ENCODE results near the gene KATNAL1.

KATNAL1 gene

GRCh38 chr13:30337061-30337610, 29.8 kb upstream of the KATNAL1 start:
- 91% methylated on average over 5 of the region's 6 CpGs for WGBS
- Histone ChIP-seq H3K23ac (ENCODE audit: low read length in 2 of 2) (no peak overlapping the region), H2BK15ac (ENCODE audit: low read depth, poor library complexity, severe bottlenecking) (no peak overlapping the region), H3K27ac (ENCODE audit: low read length, poor library complexity, severe bottlenecking) (no peak overlapping the region), H2AFZ (ENCODE audit: low read depth, low read length) (no peak overlapping the region), H2BK12ac (ENCODE audit: low read length in 2 of 2) (peak overlapping the region in 1 of 2 experiments; percentile 30), H3K79me1 (replicated peaks; ENCODE audit: low read length, poor library complexity, severe bottlenecking) (no peaks in the 10 kb centered on the region), H3K14ac (ENCODE audit: low read length in 2 of 2) (no peak overlapping the region), H4K8ac (ENCODE audit: low read length) (no peak overlapping the region), H2BK120ac (ENCODE audit: low read depth, low read length) (no peak overlapping the region), H2BK5ac (ENCODE audit: low read depth, low read length, poor library complexity, severe bottlenecking) (no peak overlapping the region), H3K9ac (ENCODE audit: low read length) (no peak overlapping the region), H3K4me3 (ENCODE audit: insufficient read depth in 1 of 2, low read depth in 1 of 2, low read length in 2 of 2) (no peak overlapping the region), H3K36me3 (ENCODE audit: control insufficient read depth in 1 of 2, insufficient read depth in 2 of 2, low read depth in 1 of 2, low read length in 2 of 2) (no peaks in the 10 kb centered on the region), H3K27me3 (ENCODE audit: control insufficient read depth in 1 of 2, insufficient read depth in 1 of 2, low read length in 2 of 2) (no peaks in the 10 kb centered on the region), H2AK5ac (ENCODE audit: low read length, severe bottlenecking) (peak overlapping the region; percentile 34), H3K9me3 (ENCODE audit: control insufficient read depth, low read length) (no peaks in the 10 kb centered on the region), H3K18ac (ENCODE audit: low read depth in 1 of 2, low read length in 2 of 2) (no peak overlapping the region), H3K4ac (ENCODE audit: low read depth in 1 of 2, low read length in 2 of 2) (no peak overlapping the region), H3K4me2 (ENCODE audit: low read length, poor library complexity, severe bottlenecking) (no peak overlapping the region), H4K91ac (ENCODE audit: low read length) (no peak overlapping the region), H3K4me1 (ENCODE audit: control insufficient read depth, insufficient read depth, low read depth, low read length) (peaks cover 5% of the 10 kb centered on the region)
- no peak for DNase-seq

GRCh38 chr13:30334663-30335386, 27.5 kb upstream of the KATNAL1 start:
- no peak for DNase-seq
- H3K9ac ChIP-seq (ENCODE audit: low read length), result no peak overlapping the region
- no peak overlapping the region for H2BK5ac ChIP-seq (ENCODE audit: low read depth, low read length, poor library complexity, severe bottlenecking)
- no peak overlapping the region for H4K91ac ChIP-seq (ENCODE audit: low read length)
- no peak overlapping the region for H2AK5ac ChIP-seq (ENCODE audit: low read length, severe bottlenecking)
- no peak overlapping the region for H2BK12ac ChIP-seq (ENCODE audit: low read length in 2 of 2)
- no peaks in the 10 kb centered on the region for H3K36me3 ChIP-seq (ENCODE audit: control insufficient read depth in 1 of 2, insufficient read depth in 2 of 2, low read depth in 1 of 2, low read length in 2 of 2)
- peak overlapping the region in 1 of 2 experiments; percentile 40 for H3K4ac ChIP-seq (ENCODE audit: low read depth in 1 of 2, low read length in 2 of 2)
- H3K4me2 ChIP-seq (ENCODE audit: low read length, poor library complexity, severe bottlenecking), result no peak overlapping the region
- H3K9me3 ChIP-seq (ENCODE audit: control insufficient read depth, low read length), result no peaks in the 10 kb centered on the region
- no peak overlapping the region for H3K18ac ChIP-seq (ENCODE audit: low read depth in 1 of 2, low read length in 2 of 2)
- H3K79me1 ChIP-seq (replicated peaks; ENCODE audit: low read length, poor library complexity, severe bottlenecking), result no peaks in the 10 kb centered on the region
- H2AFZ ChIP-seq (ENCODE audit: low read depth, low read length), result no peak overlapping the region
- H3K4me3 ChIP-seq (ENCODE audit: insufficient read depth in 1 of 2, low read depth in 1 of 2, low read length in 2 of 2), result no peak overlapping the region
- no peak overlapping the region for H3K14ac ChIP-seq (ENCODE audit: low read length in 2 of 2)
- 94% methylated on average over 13 of the region's 13 CpGs for WGBS
- H2BK120ac ChIP-seq (ENCODE audit: low read depth, low read length), result no peak overlapping the region
- H3K4me1 ChIP-seq (ENCODE audit: control insufficient read depth, insufficient read depth, low read depth, low read length), result peaks cover 3% of the 10 kb centered on the region
- H4K8ac ChIP-seq (ENCODE audit: low read length), result no peak overlapping the region
- no peak overlapping the region for H3K27ac ChIP-seq (ENCODE audit: low read length, poor library complexity, severe bottlenecking)
- H3K23ac ChIP-seq (ENCODE audit: low read length in 2 of 2), result no peak overlapping the region
- H2BK15ac ChIP-seq (ENCODE audit: low read depth, poor library complexity, severe bottlenecking), result no peak overlapping the region
- no peaks in the 10 kb centered on the region for H3K27me3 ChIP-seq (ENCODE audit: control insufficient read depth in 1 of 2, insufficient read depth in 1 of 2, low read length in 2 of 2)

GRCh38 chr13:30333616-30334015, 26.3 kb upstream of the KATNAL1 start:
- Histone ChIP-seq H3K27me3 (ENCODE audit: control insufficient read depth in 1 of 2, insufficient read depth in 1 of 2, low read length in 2 of 2) (no peaks in the 10 kb centered on the region), H2BK5ac (ENCODE audit: low read depth, low read length, poor library complexity, severe bottlenecking) (no peak overlapping the region), H3K4me1 (ENCODE audit: control insufficient read depth, insufficient read depth, low read depth, low read length) (peaks cover 3% of the 10 kb centered on the region)

GRCh38 chr13:30332456-30333143, 25.2 kb upstream of the KATNAL1 start:
- no peak overlapping the region for H3K4me3 ChIP-seq (ENCODE audit: insufficient read depth in 1 of 2, low read depth in 1 of 2, low read length in 2 of 2)
- 80% methylated on average over 2 of the region's 4 CpGs for WGBS

More at GRCh38 chr13:30333616-30334015, 26.3 kb upstream of the KATNAL1 start:
- Histone ChIP-seq H3K4ac (ENCODE audit: low read depth in 1 of 2, low read length in 2 of 2) (no peak overlapping the region), H2BK12ac (ENCODE audit: low read length in 2 of 2) (no peak overlapping the region), H3K23ac (ENCODE audit: low read length in 2 of 2) (no peak overlapping the region), H2AFZ (ENCODE audit: low read depth, low read length) (no peak overlapping the region), H3K9ac (ENCODE audit: low read length) (no peak overlapping the region), H3K18ac (ENCODE audit: low read depth in 1 of 2, low read length in 2 of 2) (no peak overlapping the region), H3K27ac (ENCODE audit: low read length, poor library complexity, severe bottlenecking) (no peak overlapping the region), H2AK5ac (ENCODE audit: low read length, severe bottlenecking) (no peak overlapping the region), H2BK120ac (ENCODE audit: low read depth, low read length) (no peak overlapping the region), H2BK15ac (ENCODE audit: low read depth, poor library complexity, severe bottlenecking) (no peak overlapping the region), H3K4me2 (ENCODE audit: low read length, poor library complexity, severe bottlenecking) (no peak overlapping the region), H3K4me3 (ENCODE audit: insufficient read depth in 1 of 2, low read depth in 1 of 2, low read length in 2 of 2) (no peak overlapping the region), H3K9me3 (ENCODE audit: control insufficient read depth, low read length) (no peaks in the 10 kb centered on the region), H4K91ac (ENCODE audit: low read length) (no peak overlapping the region), H4K8ac (ENCODE audit: low read length) (no peak overlapping the region), H3K79me1 (replicated peaks; ENCODE audit: low read length, poor library complexity, severe bottlenecking) (no peaks in the 10 kb centered on the region), H3K14ac (ENCODE audit: low read length in 2 of 2) (no peak overlapping the region), H3K36me3 (ENCODE audit: control insufficient read depth in 1 of 2, insufficient read depth in 2 of 2, low read depth in 1 of 2, low read length in 2 of 2) (no peaks in the 10 kb centered on the region)
- 61% methylated on average over 3 of the region's 3 CpGs for WGBS
- DNase-seq, result no peak

More at GRCh38 chr13:30332456-30333143, 25.2 kb upstream of the KATNAL1 start:
- Histone ChIP-seq H3K23ac (ENCODE audit: low read length in 2 of 2) (no peak overlapping the region), H4K91ac (ENCODE audit: low read length) (no peak overlapping the region), H2BK15ac (ENCODE audit: low read depth, poor library complexity, severe bottlenecking) (no peak overlapping the region), H3K14ac (ENCODE audit: low read length in 2 of 2) (no peak overlapping the region), H2AFZ (ENCODE audit: low read depth, low read length) (no peak overlapping the region), H2BK5ac (ENCODE audit: low read depth, low read length, poor library complexity, severe bottlenecking) (no peak overlapping the region), H3K36me3 (ENCODE audit: control insufficient read depth in 1 of 2, insufficient read depth in 2 of 2, low read depth in 1 of 2, low read length in 2 of 2) (no peaks in the 10 kb centered on the region), H2BK12ac (ENCODE audit: low read length in 2 of 2) (no peak overlapping the region), H3K4ac (ENCODE audit: low read depth in 1 of 2, low read length in 2 of 2) (no peak overlapping the region), H3K9me3 (ENCODE audit: control insufficient read depth, low read length) (no peaks in the 10 kb centered on the region), H2AK5ac (ENCODE audit: low read length, severe bottlenecking) (no peak overlapping the region), H3K18ac (ENCODE audit: low read depth in 1 of 2, low read length in 2 of 2) (no peak overlapping the region), H3K27ac (ENCODE audit: low read length, poor library complexity, severe bottlenecking) (peak overlapping the region; percentile 41), H3K4me1 (ENCODE audit: control insufficient read depth, insufficient read depth, low read depth, low read length) (peaks cover 3% of the 10 kb centered on the region), H2BK120ac (ENCODE audit: low read depth, low read length) (no peak overlapping the region), H3K9ac (ENCODE audit: low read length) (no peak overlapping the region), H3K4me2 (ENCODE audit: low read length, poor library complexity, severe bottlenecking) (no peak overlapping the region), H4K8ac (ENCODE audit: low read length) (no peak overlapping the region), H3K79me1 (replicated peaks; ENCODE audit: low read length, poor library complexity, severe bottlenecking) (no peaks in the 10 kb centered on the region), H3K27me3 (ENCODE audit: control insufficient read depth in 1 of 2, insufficient read depth in 1 of 2, low read length in 2 of 2) (no peaks in the 10 kb centered on the region)
- DNase-seq, result no peak
